HG02870 (cell line): Measurements from ENCODE around the gene CTNNBL1.

Experiments
- ATAC-seq: cut with Tn5 transposase; IDR thresholded peaks from one replicate; pipeline ENCODE4 v1.9.1; 2021; ENCODE audit warnings: mild to moderate bottlenecking, moderate library complexity; ENCODE audit not compliant: unreplicated experiment

Gene CTNNBL1

GRCh38 chr20:37913567-37914366 lies 219.9 kb downstream of the CTNNBL1 start:
- no peak for ATAC-seq

GRCh38 chr20:37914367-37914671 lies 220.5 kb downstream of the CTNNBL1 start:
- no peak for ATAC-seq

GRCh38 chr20:37914672-37915433 lies 221.0 kb downstream of the CTNNBL1 start:
- ATAC-seq = no peak

GRCh38 chr20:37915434-37915787 lies 221.6 kb downstream of the CTNNBL1 start:
- ATAC-seq = no peak

GRCh38 chr20:37915800-37916570 lies 222.2 kb downstream of the CTNNBL1 start:
- no peak for ATAC-seq

- no peak for ATAC-seq
Observed at GRCh38 chr20:37917461-37917860, 223.6 kb downstream of the CTNNBL1 start.

- ATAC-seq = no peak
Observed at GRCh38 chr20:37918035-37918434, 224.2 kb downstream of the CTNNBL1 start.

GRCh38 chr20:37919389-37920040 lies 225.7 kb downstream of the CTNNBL1 start:
- ATAC-seq = no peak

- no peak for ATAC-seq
Observed at GRCh38 chr20:37920270-37920669, 226.4 kb downstream of the CTNNBL1 start.

- no peak for ATAC-seq
Observed at GRCh38 chr20:37920679-37921322, 227.0 kb downstream of the CTNNBL1 start.

GRCh38 chr20:37921341-37921929 lies 227.6 kb downstream of the CTNNBL1 start:
- peak; percentile 77 for ATAC-seq
